ENCODE data around the gene STXBP1.

DNA sequence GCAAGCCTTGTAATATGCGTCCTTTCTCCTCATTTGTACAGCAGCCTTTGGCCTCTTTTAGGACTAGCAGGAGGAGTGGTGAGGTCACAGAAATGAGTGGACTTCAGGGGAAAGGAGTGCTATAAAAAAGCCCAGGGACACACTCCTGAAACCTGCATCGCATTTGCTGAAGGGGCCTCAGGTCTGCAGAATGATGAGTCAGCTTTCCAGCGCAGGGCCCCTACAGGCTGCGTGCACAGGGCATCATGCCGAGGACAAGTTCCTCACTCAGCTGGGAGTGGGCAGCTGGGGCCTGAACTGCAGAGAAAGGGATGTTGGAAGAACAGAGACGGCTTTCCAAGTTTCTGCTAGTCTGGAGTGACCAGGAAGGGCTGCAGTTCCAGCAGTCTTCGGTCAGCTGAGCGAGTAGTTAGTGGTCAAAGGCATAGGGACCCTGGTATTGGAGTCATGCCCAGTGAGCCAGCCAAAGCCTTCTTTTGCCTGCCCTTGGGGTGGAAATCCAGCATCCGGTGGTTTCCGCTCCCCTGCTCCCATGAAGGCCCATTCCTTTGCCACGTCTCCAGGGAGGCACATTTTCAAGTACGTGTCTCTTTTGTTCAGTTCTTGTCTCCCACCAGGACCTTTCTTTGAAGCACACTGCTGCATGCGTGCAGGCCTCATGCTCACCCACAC lies 77.4 kb downstream of the STXBP1 start:
- no peak for TF ChIP-seq EZH2 (IDR thresholded peaks at IDR 0.05; ENCODE audit: low read depth)
- TF ChIP-seq, protein P1, sequence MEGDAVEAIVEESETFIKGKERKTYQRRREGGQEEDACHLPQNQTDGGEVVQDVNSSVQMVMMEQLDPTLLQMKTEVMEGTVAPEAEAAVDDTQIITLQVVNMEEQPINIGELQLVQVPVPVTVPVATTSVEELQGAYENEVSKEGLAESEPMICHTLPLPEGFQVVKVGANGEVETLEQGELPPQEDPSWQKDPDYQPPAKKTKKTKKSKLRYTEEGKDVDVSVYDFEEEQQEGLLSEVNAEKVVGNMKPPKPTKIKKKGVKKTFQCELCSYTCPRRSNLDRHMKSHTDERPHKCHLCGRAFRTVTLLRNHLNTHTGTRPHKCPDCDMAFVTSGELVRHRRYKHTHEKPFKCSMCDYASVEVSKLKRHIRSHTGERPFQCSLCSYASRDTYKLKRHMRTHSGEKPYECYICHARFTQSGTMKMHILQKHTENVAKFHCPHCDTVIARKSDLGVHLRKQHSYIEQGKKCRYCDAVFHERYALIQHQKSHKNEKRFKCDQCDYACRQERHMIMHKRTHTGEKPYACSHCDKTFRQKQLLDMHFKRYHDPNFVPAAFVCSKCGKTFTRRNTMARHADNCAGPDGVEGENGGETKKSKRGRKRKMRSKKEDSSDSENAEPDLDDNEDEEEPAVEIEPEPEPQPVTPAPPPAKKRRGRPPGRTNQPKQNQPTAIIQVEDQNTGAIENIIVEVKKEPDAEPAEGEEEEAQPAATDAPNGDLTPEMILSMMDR (conservative IDR thresholded peaks at IDR 0.05): no peak
